ENCODE data around the gene GMFB.
"Not testable (repeated sequence)": the region's sequence is repeated elsewhere in the genome, so short reads cannot be mapped to it uniquely, and the experiment has no call there.

Gene GMFB

GRCh38 chr14:54447231-54447692 is 41.5 kb downstream of the GMFB start:
- no peaks in the 10 kb centered on the region for H3K36me3 ChIP-seq (ENCODE audit: control insufficient read depth in 2 of 2, insufficient read depth in 1 of 2, low read length in 2 of 2)
- no peak overlapping the region for H3K4me3 ChIP-seq (ENCODE audit: low read depth, low read length)
- H3K4me1 ChIP-seq (ENCODE audit: control insufficient read depth, insufficient read depth, low read length) = 0 out of 2 replicates have a peak, but pooled peaks cover 2% of the 10 kb centered on the region
- H3K27ac ChIP-seq (ENCODE audit: extremely low read depth, low read depth, low read length) = no peak overlapping the region
- ChIA-PET POLR2A (interaction anchor here (0.6 kb wide), 1 partner anchor 490 kb away, joined by 3 read pairs; no protein-coding TSS in a partner anchor), CTCF (no interaction called here)
- H3K9me3 ChIP-seq (ENCODE audit: control insufficient read depth, insufficient read depth, low read depth, low read length) = no peaks in the 10 kb centered on the region
- TF ChIP-seq ZNF501 (tag by site-specific recombination; IDR thresholded peaks at IDR 0.05) (no peak), ZNF785 (tag by site-specific recombination; IDR thresholded peaks at IDR 0.05) (no peak), ZNF626 (tag by site-specific recombination; IDR thresholded peaks at IDR 0.05) (no peak), ZNF837 (tag by site-specific recombination; IDR thresholded peaks at IDR 0.05) (no peak), ZSCAN16 (tag by site-specific recombination; IDR thresholded peaks at IDR 0.05) (no peak), ZNF514 (tag by site-specific recombination; IDR thresholded peaks at IDR 0.05) (no peak), TCF7L2 (IDR thresholded peaks at IDR 0.05; ENCODE audit: borderline replicate concordance, low read depth, low read length) (no peak)

- H3K4me1 ChIP-seq (ENCODE audit: control insufficient read depth, insufficient read depth, low read length) = 0 out of 2 replicates have a peak, but pooled peaks cover 2% of the 10 kb centered on the region
- ChIA-PET POLR2A (interaction anchor here (0.6 kb wide), 2 partner anchors 87 to 508 kb away, joined by 3 read pairs; no protein-coding TSS in a partner anchor), CTCF (no interaction called here)
- TF ChIP-seq ZFHX2 (tag by site-specific recombination; conservative IDR thresholded peaks at IDR 0.05) (peak; percentile 86), ZNF639 (tag by site-specific recombination; IDR thresholded peaks at IDR 0.05) (no peak), EGR2 (tag by site-specific recombination; IDR thresholded peaks at IDR 0.05; ENCODE audit: low read depth) (peak; percentile 87)
- no peaks in the 10 kb centered on the region for H3K36me3 ChIP-seq (ENCODE audit: control insufficient read depth in 2 of 2, insufficient read depth in 1 of 2, low read length in 2 of 2)
- no peak overlapping the region for H3K4me3 ChIP-seq (ENCODE audit: low read depth, low read length)
- H3K9me3 ChIP-seq (ENCODE audit: control insufficient read depth, insufficient read depth, low read depth, low read length) = no peaks in the 10 kb centered on the region
- no peak overlapping the region for H3K27ac ChIP-seq (ENCODE audit: extremely low read depth, low read depth, low read length)
Measured at GRCh38 chr14:54446161-54446693, 42.6 kb downstream of the GMFB start.

GRCh38 chr14:54444681-54445080 is 44.1 kb downstream of the GMFB start:
- Histone ChIP-seq H3K4me1 (ENCODE audit: control insufficient read depth, insufficient read depth, low read length) (0 out of 2 replicates have a peak, but pooled peaks cover 2% of the 10 kb centered on the region), H3K27ac (ENCODE audit: extremely low read depth, low read depth, low read length) (no peak overlapping the region), H3K4me3 (ENCODE audit: low read depth, low read length) (no peak overlapping the region), H3K36me3 (ENCODE audit: control insufficient read depth in 2 of 2, insufficient read depth in 1 of 2, low read length in 2 of 2) (no peaks in the 10 kb centered on the region), H3K9me3 (ENCODE audit: control insufficient read depth, insufficient read depth, low read depth, low read length) (no peaks in the 10 kb centered on the region)
- CTCF ChIA-PET = no interaction called here
- POLR2A ChIA-PET = no interaction called here
- no peak for TF ChIP-seq ZNF404 (tag by site-specific recombination; IDR thresholded peaks at IDR 0.05)

- TF ChIP-seq TSHZ1 (tag by site-specific recombination; IDR thresholded peaks at IDR 0.05; ENCODE audit: borderline replicate concordance) = no peak
- TF ChIP-seq KLF9 (tag by site-specific recombination; IDR thresholded peaks at IDR 0.05; ENCODE audit: low read depth) = no peak
- TF ChIP-seq SP2 (tag by site-specific recombination; IDR thresholded peaks at IDR 0.05) = no peak
- no peak for TF ChIP-seq ZNF791 (tag by site-specific recombination; IDR thresholded peaks at IDR 0.05)
- TF ChIP-seq ZNF121 (tag by site-specific recombination; IDR thresholded peaks at IDR 0.05) = no peak
- TF ChIP-seq ZNF558 (tag by site-specific recombination; IDR thresholded peaks at IDR 0.05) = no peak
- no peak for TF ChIP-seq BCL11A (tag by site-specific recombination; IDR thresholded peaks at IDR 0.05; ENCODE audit: low read depth)
- TF ChIP-seq ZNF2 (tag by site-specific recombination; IDR thresholded peaks at IDR 0.05) = no peak
- TF ChIP-seq ZNF777 (tag by site-specific recombination; IDR thresholded peaks at IDR 0.05; ENCODE audit: borderline replicate concordance) = no peak
- TF ChIP-seq BCL11B (tag by site-specific recombination; IDR thresholded peaks at IDR 0.05; ENCODE audit: low read depth) = no peak
- POLR2A ChIA-PET = no interaction called here
- H3K9me3 ChIP-seq (ENCODE audit: control insufficient read depth, insufficient read depth, low read depth, low read length) = no peaks in the 10 kb centered on the region
- no peak overlapping the region for H3K27ac ChIP-seq (ENCODE audit: extremely low read depth, low read depth, low read length)
- H3K4me3 ChIP-seq (ENCODE audit: low read depth, low read length) = no peak overlapping the region
- CTCF ChIA-PET = interaction anchor here (0.6 to 1.1 kb wide), 2 partner anchors 10 to 46 kb away, joined by 3 read pairs; no protein-coding TSS in a partner anchor
- no peaks in the 10 kb centered on the region for H3K36me3 ChIP-seq (ENCODE audit: control insufficient read depth in 2 of 2, insufficient read depth in 1 of 2, low read length in 2 of 2)
- peaks cover 6% of the 10 kb centered on the region for H3K4me1 ChIP-seq (ENCODE audit: control insufficient read depth, insufficient read depth, low read length)
Measured at GRCh38 chr14:54443981-54444380, 44.8 kb downstream of the GMFB start.

GRCh38 chr14:54442961-54443360 is 45.8 kb downstream of the GMFB start:
- H3K4me3 ChIP-seq (ENCODE audit: low read depth, low read length); H3K9me3 ChIP-seq (ENCODE audit: control insufficient read depth, insufficient read depth, low read depth, low read length); H3K36me3 ChIP-seq (ENCODE audit: control insufficient read depth in 2 of 2, insufficient read depth in 1 of 2, low read length in 2 of 2); H3K27ac ChIP-seq (ENCODE audit: extremely low read depth, low read depth, low read length); POLR2A ChIA-PET: not testable (repeated sequence)
- peaks cover 14% of the 10 kb centered on the region for H3K4me1 ChIP-seq (ENCODE audit: control insufficient read depth, insufficient read depth, low read length)
- CTCF ChIA-PET = interaction anchor here (0.8 to 1.2 kb wide), 3 partner anchors 11 to 1910 kb away, joined by 3 to 4 read pairs (median 3); no protein-coding TSS in a partner anchor
